Spleen (tissue), 11 donors: ENCODE measurements around the gene PTP4A1. TPM values are rescaled to one million over a fixed set of nuclear protein-coding genes. Genes with fewer than 3 reads are reported as not detected.

ENCODE experiments used
- DNase-seq: peaks from one replicate; pipeline ENCODE4 v3.0.0-alpha.2; 2020
- H3K27ac ChIP-seq, 8 donors: fragments of 200-600 bp; sonication (generic) in 7 of 8; 1 replicate in 4 of 8; 2 replicates in 4 of 8; pipeline versions ENCODE4 v1.5.0 to v1.8.0; 2016 to 2021; ENCODE audit warnings: inconsistent platforms in 4 of 8, mild to moderate bottlenecking in 4 of 8, moderate library complexity in 1 of 8
- H3K27me3 ChIP-seq, 7 donors: fragments of 200-600 bp; sonication (generic) in 6 of 7; replicated peaks in 1 of 7; 1 replicate in 4 of 7; 2 replicates in 3 of 7; pipeline versions ENCODE4 v1.5.0 to v1.8.0; 2016 to 2021; ENCODE audit warnings: inconsistent platforms in 3 of 7, mild to moderate bottlenecking in 1 of 7
- H3K36me3 ChIP-seq, 6 donors: fragments of 200-600 bp; sonication (generic) in 5 of 6; 1 replicate in 4 of 6; 2 replicates in 2 of 6; pipeline versions ENCODE4 v1.5.0 to v1.8.0; 2016 to 2021; ENCODE audit warnings: inconsistent platforms in 2 of 6
- H3K4me1 ChIP-seq, 6 donors: fragments of 200-600 bp; sonication (generic) in 5 of 6; 1 replicate in 3 of 6; 2 replicates in 3 of 6; pipeline versions ENCODE4 v1.5.0 to v1.8.0; 2016 to 2021; ENCODE audit warnings: inconsistent platforms in 3 of 6
- H3K4me3 ChIP-seq, 8 donors: fragments of 200-600 bp; sonication (generic) in 7 of 8; 1 replicate in 4 of 8; 2 replicates in 4 of 8; pipeline versions ENCODE4 v1.5.0 to v1.8.0; 2016 to 2021; ENCODE audit warnings: inconsistent platforms in 4 of 8, mild to moderate bottlenecking in 4 of 8, moderate library complexity in 2 of 8
- H3K9me3 ChIP-seq, 8 donors: fragments of 200-600 bp; sonication (generic) in 7 of 8; 1 replicate in 4 of 8; 2 replicates in 4 of 8; pipeline versions ENCODE4 v1.5.0 to v1.8.0; 2016 to 2021; ENCODE audit warnings: inconsistent platforms in 4 of 8
- CTCF ChIP-seq, 11 experiments: fragments of 200-600 bp in 7 of 11; fragments of 450-650 bp in 4 of 11; sonication (generic) in 4 of 11; IDR thresholded peaks in 8 of 11; conservative IDR thresholded peaks in 3 of 11; 1 replicate in 7 of 11; 2 replicates in 4 of 11; pipeline versions ENCODE4 v1.4.0 to v1.8.0; 2016 to 2021; ENCODE audit warnings: antibody characterized with exemption in 11 of 11, inconsistent platforms in 4 of 11, mild to moderate bottlenecking in 1 of 11
- POLR2A ChIP-seq, 3 donors: fragments of 450-650 bp; IDR thresholded peaks; one replicate each; pipeline ENCODE4 v1.5.1; 2017; ENCODE audit warnings: antibody characterized with exemption in 3 of 3, mild to moderate bottlenecking in 1 of 3
- POLR2AphosphoS5 ChIP-seq, 3 donors: sonication (generic); formaldehyde crosslinking; IDR thresholded peaks; one replicate each; pipeline ENCODE4 v1.5.1; 2017; ENCODE audit warnings: antibody characterized with exemption in 3 of 3
- WGBS, 5 donors: extraction: QIAGEN DNeasy Blood & Tissue Kit in 3 of 5; methylation state at CpG; one replicate each; pipeline versions ENCODE4 v1.1.5 to v1.1.7; 2013 to 2018; 5-methylcytosine and 5-hydroxymethylcytosine counted together
- intact Hi-C: fragments of 100-400 bp; cut with DNase I; formaldehyde crosslinking; loops from one replicate; pipeline ENCODE4 v1.15.0; 2023; ENCODE audit warnings: low total_unique reads
- polyA plus RNA-seq, 3 donors: library from polyadenylated mRNA; stranded (reverse); fragments of 200-250 nt; gene quantifications; one replicate each; pipeline ENCODE4 v1.2.1, GENCODE V29; 2013
- total RNA-seq, 7 donors: library from RNA; depleted of rRNA in 3 of 7; stranded (reverse); fragments of >200 nt in 3 of 7; fragmentation: NEBNext Ultra II Directional in 4 of 7; extraction: Animal tissue kit (Norgen Biotek cat#: 25700) in 4 of 7; gene quantifications; one replicate each; pipeline versions ENCODE4 v1.1.0 to v1.2.1, GENCODE V29; 2016 to 2021
- donor health status: healthy with polysubstance abuse.
- donor health status: DM: no; HTN: no; CAD: no; lungs with moderate emphysema.
- donor health status: DM: no; HTN: no; CAD: no.
- donor health status: Bipolar disorder and iron deficiency.
- donor health status: healthy.
- donor health status: DM: no; HTN: no; CAD: no.
- donor health status: DM: yes; HTN: yes; CAD: no.

The PTP4A1 gene
- total and polyA plus RNA-seq, 10 donors = 6.8 to 46.1 (median 27.7) TPM

- intact Hi-C loops = loop anchor here (10.0 kb wide), 1 partner anchor 61 kb away; the partner anchor contains the start of gene PHF3
- TF ChIP-seq POLR2AphosphoS5 (IDR thresholded peaks at IDR 0.05) = no peak
- peak in 10 of 11 experiments; percentile 22 to 65 (median 54) for TF ChIP-seq CTCF (IDR thresholded peaks at IDR 0.05 in 8 of 11, conservative IDR thresholded peaks at IDR 0.05 in 3 of 11)
- Histone ChIP-seq H3K36me3 (peaks cover 3 to 29% (median 22%) of the 10 kb centered on the region in 6 donors), H3K4me3 (peak overlapping the region; percentile 59 to 93 (median 74)), H3K4me1 (peaks cover 9 to 40% (median 26%) of the 10 kb centered on the region in 6 donors), H3K27me3 (no peaks in the 10 kb centered on the region), H3K27ac (peak overlapping the region; percentile 94 to 100 (median 100)), H3K9me3 (no peaks in the 10 kb centered on the region)
- no peak for DNase-seq
- WGBS, 5 donors = 11 to 16% (median 13%) methylated on average over 10 of the region's 10 CpGs
These were observed 1.7 kb downstream of the PTP4A1 start for GRCh38 chr6:63573899-63574553.

GRCh38 chr6:63574554-63574900, 2.2 kb downstream of the PTP4A1 start:
- no peak for DNase-seq
- H3K27me3 ChIP-seq = no peaks in the 10 kb centered on the region
- TF ChIP-seq POLR2AphosphoS5 (IDR thresholded peaks at IDR 0.05) = no peak
- TF ChIP-seq POLR2A (IDR thresholded peaks at IDR 0.05) = no peak
- TF ChIP-seq CTCF (IDR thresholded peaks at IDR 0.05 in 8 of 11, conservative IDR thresholded peaks at IDR 0.05 in 3 of 11) = no peak
- H3K36me3 ChIP-seq = peaks cover 3 to 34% (median 27%) of the 10 kb centered on the region in 6 donors
- no peaks in the 10 kb centered on the region for H3K9me3 ChIP-seq
- peaks cover 9 to 40% (median 26%) of the 10 kb centered on the region in 6 donors for H3K4me1 ChIP-seq
- intact Hi-C loops = loop anchor here (10.0 kb wide), 1 partner anchor 60 kb away; the partner anchor contains the start of gene PHF3
- peak overlapping the region in 6 of 8 donors; percentile 66 to 93 (median 76) for H3K4me3 ChIP-seq
- 72 to 84% (median 78%) methylated on average over 2 of the region's 2 CpGs for WGBS, 5 donors
- H3K27ac ChIP-seq = peak overlapping the region in 5 of 8 donors; percentile 94 to 100 (median 100)

GRCh38 chr6:63576147-63576772, 4.0 kb downstream of the PTP4A1 start:
- Histone ChIP-seq H3K4me1 (peaks cover 9 to 39% (median 26%) of the 10 kb centered on the region in 6 donors), H3K36me3 (peaks cover 3 to 52% (median 41%) of the 10 kb centered on the region in 6 donors), H3K9me3 (no peaks in the 10 kb centered on the region), H3K27me3 (no peaks in the 10 kb centered on the region), H3K27ac (no peak overlapping the region), H3K4me3 (no peak overlapping the region)
- no peak for DNase-seq
- no peak for TF ChIP-seq POLR2AphosphoS5 (IDR thresholded peaks at IDR 0.05)
- no peak for TF ChIP-seq CTCF (IDR thresholded peaks at IDR 0.05 in 8 of 11, conservative IDR thresholded peaks at IDR 0.05 in 3 of 11)
- intact Hi-C loops = loop anchor here (10.0 kb wide), 1 partner anchor 59 kb away; the partner anchor contains the start of gene PHF3
- WGBS, 5 donors = 92 to 94% (median 93%) methylated on average over 3 of the region's 3 CpGs
